Measurements from ENCODE around the gene FRMD4A. TPM values are rescaled to one million over a fixed set of nuclear protein-coding genes. Genes with fewer than 3 reads are reported as not detected.

Gene FRMD4A
- total and polyA plus RNA-seq, 5 experiments from 2014 or later, result 0.02 to 0.80 (median 0.31) TPM; not detected in 2

DNA sequence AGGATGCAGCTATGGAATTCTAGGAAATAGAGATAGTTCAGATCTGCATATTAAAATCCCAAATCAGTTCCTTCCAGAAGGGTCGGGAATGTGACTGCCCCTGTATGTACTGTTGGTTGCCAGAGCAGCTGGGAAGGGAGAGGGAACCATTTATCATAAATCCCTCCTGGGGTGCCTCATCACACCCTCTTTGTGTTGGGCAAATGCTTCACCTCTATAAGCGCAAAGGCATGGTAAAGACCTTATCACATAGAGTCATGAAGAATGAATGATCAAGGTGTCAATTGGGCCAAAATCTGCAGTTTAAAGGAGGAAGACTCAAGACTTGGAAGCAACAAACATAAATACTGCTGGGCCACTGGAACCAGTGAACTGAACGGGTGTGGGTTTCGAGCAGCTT is 65.0 kb downstream of the FRMD4A start:
- ATAC-seq (no peak), DNase-seq (no peak)
- Mint-ChIP-seq H3K27ac (no peak overlapping the region), H3K4me3 (no peak overlapping the region), H3K4me1 (peaks cover 0 to 2% (median 0%) of the 10 kb centered on the region in 4 donors), H3K27me3 (peaks cover 4 to 30% (median 6%) of the 10 kb centered on the region in 5 donors), H3K36me3 (no peaks in the 10 kb centered on the region), H3K9me3 (no peaks in the 10 kb centered on the region)
- POLR2A ChIA-PET, result no interaction called here

GRCh38 chr10:14262836-14263425 is 67.8 kb downstream of the FRMD4A start:
- no peaks in the 10 kb centered on the region for H3K4me1 Mint-ChIP-seq
- H3K27ac Mint-ChIP-seq, result peak overlapping the region in 2 of 10 donors; percentile 35 to 55
- peaks cover 0 to 9% (median 0%) of the 10 kb centered on the region in 9 donors for H3K9me3 Mint-ChIP-seq
- POLR2A ChIA-PET, result no interaction called here
- peaks cover 5 to 35% (median 9%) of the 10 kb centered on the region in 5 donors for H3K27me3 Mint-ChIP-seq
- H3K4me3 Mint-ChIP-seq, result no peak overlapping the region
- no peaks in the 10 kb centered on the region for H3K36me3 Mint-ChIP-seq
- DNase-seq (no peak), ATAC-seq (no peak)

DNA sequence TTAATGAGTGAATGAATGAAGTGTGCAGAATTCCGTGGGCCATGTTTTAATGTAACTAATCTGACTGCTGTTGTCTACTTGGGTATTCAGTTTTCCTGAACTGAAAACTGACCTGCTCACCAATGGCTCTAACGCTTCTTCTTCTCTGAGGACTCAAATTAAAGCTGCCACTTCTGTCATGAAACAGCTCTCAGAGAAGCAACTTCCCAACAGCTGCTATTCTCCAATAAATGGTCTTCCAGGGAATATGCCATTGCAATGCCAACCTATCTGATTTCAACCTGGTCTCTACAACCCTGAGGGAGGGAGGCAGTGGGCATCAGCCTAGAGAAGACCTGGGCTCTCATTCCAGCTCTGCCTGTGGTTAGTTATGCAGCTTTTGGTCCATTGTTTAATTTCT is 69.4 kb downstream of the FRMD4A start:
- Mint-ChIP-seq H3K4me3 (no peak overlapping the region), H3K27me3 (peaks cover 5 to 42% (median 15%) of the 10 kb centered on the region in 5 donors), H3K9me3 (peaks cover 0 to 9% (median 0%) of the 10 kb centered on the region in 9 donors), H3K27ac (no peak overlapping the region), H3K4me1 (no peaks in the 10 kb centered on the region), H3K36me3 (no peaks in the 10 kb centered on the region)
- POLR2A ChIA-PET, result no interaction called here
- DNase-seq (no peak), ATAC-seq (no peak)

DNA sequence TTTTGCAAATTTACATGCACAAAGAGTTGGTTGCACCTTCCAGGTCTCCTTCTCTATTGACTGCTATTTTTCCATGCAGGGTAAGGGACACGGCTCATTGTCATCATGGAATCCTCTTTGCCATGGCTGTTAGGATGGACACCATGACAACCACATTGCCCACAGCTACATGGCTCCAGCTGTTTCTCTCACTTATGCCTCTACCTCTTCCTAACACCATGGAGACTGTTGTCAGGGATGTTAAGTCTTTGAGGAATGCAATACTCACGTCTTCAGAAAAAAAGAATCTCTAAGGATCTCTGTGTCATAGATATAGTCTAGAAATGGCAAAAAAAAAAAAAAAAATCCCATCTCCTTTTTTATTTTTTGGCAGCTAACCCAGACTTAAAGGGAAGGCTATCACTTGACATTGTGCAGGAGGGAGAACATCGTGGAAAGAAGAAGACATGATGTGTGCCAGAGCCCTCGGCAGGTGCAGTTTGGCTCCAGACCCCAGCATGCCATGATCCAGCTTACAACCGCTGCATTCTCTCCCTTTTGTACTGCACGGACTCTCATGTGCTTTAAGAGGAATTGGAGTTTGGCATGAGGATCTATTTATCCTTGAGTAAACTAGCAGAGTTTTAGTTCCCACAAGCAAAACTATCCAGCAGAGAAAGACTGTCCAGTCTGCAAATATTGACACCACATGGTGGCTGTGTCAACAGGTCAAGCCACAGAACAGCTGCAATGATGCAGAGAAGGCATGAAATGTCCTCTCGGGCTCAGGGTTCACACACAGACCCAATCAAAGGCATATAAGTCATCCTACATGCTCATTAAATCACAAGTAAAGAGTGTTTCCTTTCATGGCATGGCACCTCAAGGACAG is 70.8 kb downstream of the FRMD4A start:
- no peaks in the 10 kb centered on the region for H3K4me1 Mint-ChIP-seq
- H3K27ac Mint-ChIP-seq, result no peak overlapping the region
- ATAC-seq (no peak), DNase-seq (no peak)
- peaks cover 0 to 9% (median 0%) of the 10 kb centered on the region in 9 donors for H3K9me3 Mint-ChIP-seq
- POLR2A ChIA-PET, result no interaction called here
- no peak overlapping the region for H3K4me3 Mint-ChIP-seq
- H3K27me3 Mint-ChIP-seq, result peaks cover 7 to 49% (median 19%) of the 10 kb centered on the region in 5 donors
- H3K36me3 Mint-ChIP-seq, result no peaks in the 10 kb centered on the region

- POLR2A ChIA-PET, result no interaction called here
- no peak for ATAC-seq
- no peak for DNase-seq
- Mint-ChIP-seq H3K36me3 (peaks cover 0 to 7% (median 4%) of the 10 kb centered on the region in 3 donors), H3K27me3 (peaks cover 7 to 47% (median 17%) of the 10 kb centered on the region in 5 donors), H3K4me3 (no peak overlapping the region), H3K4me1 (no peaks in the 10 kb centered on the region), H3K27ac (no peak overlapping the region), H3K9me3 (peaks cover 0 to 27% (median 7%) of the 10 kb centered on the region in 9 donors)
These were observed 76.4 kb downstream of the FRMD4A start for GRCh38 chr10:14254368-14254767.

DNA sequence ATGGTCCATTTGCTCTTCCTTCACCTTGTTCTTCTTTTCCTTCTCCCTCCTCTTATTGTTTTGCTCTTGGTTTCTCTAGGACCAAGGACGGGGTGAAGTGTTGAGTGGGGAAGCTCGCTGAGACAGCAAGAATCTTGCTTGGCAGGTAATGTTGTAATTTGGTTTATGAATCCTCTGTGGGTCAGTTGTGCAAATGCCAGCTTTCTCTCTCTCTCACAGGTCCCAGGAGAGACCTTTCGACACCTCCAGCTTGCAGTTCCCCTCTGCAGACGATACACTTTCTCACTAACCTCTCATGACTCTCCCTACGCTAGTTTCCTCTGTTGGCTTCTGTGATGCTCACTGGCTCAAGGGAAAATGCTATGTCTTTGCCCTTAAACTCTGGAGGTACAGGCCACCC is 77.0 kb downstream of the FRMD4A start:
- no peak overlapping the region for H3K27ac Mint-ChIP-seq
- no peaks in the 10 kb centered on the region for H3K4me1 Mint-ChIP-seq
- peaks cover 7 to 46% (median 17%) of the 10 kb centered on the region in 5 donors for H3K27me3 Mint-ChIP-seq
- ATAC-seq (no peak), DNase-seq (no peak)
- peaks cover 0 to 7% (median 4%) of the 10 kb centered on the region in 3 donors for H3K36me3 Mint-ChIP-seq
- peaks cover 0 to 23% (median 4%) of the 10 kb centered on the region in 9 donors for H3K9me3 Mint-ChIP-seq
- no peak overlapping the region for H3K4me3 Mint-ChIP-seq
- POLR2A ChIA-PET, result no interaction called here

GRCh38 chr10:14253079-14253478 is 77.6 kb downstream of the FRMD4A start:
- Mint-ChIP-seq H3K27ac (no peak overlapping the region), H3K4me1 (no peaks in the 10 kb centered on the region), H3K36me3 (peaks cover 0 to 7% (median 4%) of the 10 kb centered on the region in 3 donors), H3K27me3 (peaks cover 5 to 46% (median 17%) of the 10 kb centered on the region in 5 donors), H3K4me3 (no peak overlapping the region), H3K9me3 (peaks cover 0 to 18% (median 4%) of the 10 kb centered on the region in 9 donors)
- DNase-seq (no peak), ATAC-seq (no peak)
- POLR2A ChIA-PET, result no interaction called here

DNA sequence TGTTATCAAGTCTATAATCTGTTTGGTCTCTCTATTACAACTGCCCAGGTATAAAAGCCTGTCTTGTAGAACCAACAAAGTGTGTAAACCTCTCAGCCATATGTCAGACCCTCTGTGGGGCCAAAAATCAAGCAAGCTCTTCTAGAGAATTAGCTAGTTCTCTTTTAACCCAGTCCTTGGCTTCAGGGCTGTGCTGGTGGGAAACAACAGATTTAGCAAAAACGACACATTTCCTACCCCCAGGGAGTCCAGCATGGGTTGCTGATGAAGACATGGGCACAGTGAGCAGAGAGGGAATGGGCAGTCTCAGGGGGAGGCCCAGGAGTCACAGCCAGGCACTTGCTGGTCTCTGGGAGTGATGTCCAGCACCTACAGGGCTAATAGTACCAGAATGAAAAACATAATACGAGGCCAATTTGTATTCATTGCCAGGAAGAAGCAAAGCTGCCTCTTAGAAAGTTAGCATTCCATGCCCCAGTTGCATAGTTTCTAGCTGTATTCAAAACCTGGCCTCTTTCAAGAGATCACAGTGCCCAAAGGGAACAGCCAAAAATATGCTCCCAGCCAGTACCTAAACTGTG is 80.1 kb downstream of the FRMD4A start:
- H3K27me3 Mint-ChIP-seq, result peaks cover 12 to 39% (median 21%) of the 10 kb centered on the region in 5 donors
- ATAC-seq (no peak), DNase-seq (no peak)
- peaks cover 0 to 7% (median 4%) of the 10 kb centered on the region in 3 donors for H3K36me3 Mint-ChIP-seq
- no peaks in the 10 kb centered on the region for H3K4me1 Mint-ChIP-seq
- no peak overlapping the region for H3K4me3 Mint-ChIP-seq
- no peak overlapping the region for H3K27ac Mint-ChIP-seq
- peaks cover 0 to 18% (median 4%) of the 10 kb centered on the region in 9 donors for H3K9me3 Mint-ChIP-seq
- POLR2A ChIA-PET, result no interaction called here

DNA sequence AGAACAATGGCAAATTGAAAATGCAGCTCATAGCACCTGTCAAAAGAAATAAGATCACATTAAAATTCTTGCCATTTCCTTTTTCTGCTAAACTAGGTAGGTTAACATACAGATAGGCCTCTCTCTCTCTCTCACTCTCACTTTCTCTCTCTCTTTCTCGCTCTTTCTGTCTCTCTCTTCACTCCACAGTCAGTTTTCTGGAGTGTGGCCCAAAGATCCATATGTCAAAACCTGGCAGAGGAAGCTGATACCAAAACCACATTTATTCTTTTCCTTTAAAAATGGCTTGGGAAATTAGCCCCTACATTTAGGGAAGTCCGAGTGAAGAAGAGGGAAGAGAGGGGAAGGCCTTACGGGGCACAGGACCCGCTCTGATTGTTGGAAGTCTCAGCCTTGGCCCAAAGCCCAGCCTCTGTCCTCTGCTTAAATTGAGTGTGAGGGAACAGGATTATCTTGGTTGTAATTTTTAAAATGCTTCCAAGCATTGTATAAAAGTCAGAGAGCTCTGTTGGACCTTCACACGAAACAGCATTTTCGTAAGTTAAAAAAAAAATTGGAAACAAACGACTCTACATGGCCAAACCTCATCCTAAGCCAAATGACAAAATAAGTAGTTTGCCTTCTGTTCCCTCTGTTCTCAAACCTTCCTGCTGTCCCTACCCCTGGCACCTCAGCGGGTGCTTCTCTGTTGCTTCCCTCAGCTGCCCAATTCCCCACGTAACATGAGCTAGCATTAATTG is 83.2 kb downstream of the FRMD4A start:
- peaks cover 9 to 32% (median 20%) of the 10 kb centered on the region in 5 donors for H3K27me3 Mint-ChIP-seq
- no peak for ATAC-seq
- no peaks in the 10 kb centered on the region for H3K4me1 Mint-ChIP-seq
- H3K4me3 Mint-ChIP-seq, result no peak overlapping the region
- no peak for DNase-seq
- POLR2A ChIA-PET, result interaction anchor here (0.6 kb wide), 1 partner anchor 1305 kb away, joined by 3 read pairs; no protein-coding TSS in a partner anchor
- no peak overlapping the region for H3K27ac Mint-ChIP-seq
- H3K9me3 Mint-ChIP-seq, result peaks cover 0 to 18% (median 4%) of the 10 kb centered on the region in 9 donors
- H3K36me3 Mint-ChIP-seq, result peaks cover 0 to 7% (median 7%) of the 10 kb centered on the region in 3 donors

DNA sequence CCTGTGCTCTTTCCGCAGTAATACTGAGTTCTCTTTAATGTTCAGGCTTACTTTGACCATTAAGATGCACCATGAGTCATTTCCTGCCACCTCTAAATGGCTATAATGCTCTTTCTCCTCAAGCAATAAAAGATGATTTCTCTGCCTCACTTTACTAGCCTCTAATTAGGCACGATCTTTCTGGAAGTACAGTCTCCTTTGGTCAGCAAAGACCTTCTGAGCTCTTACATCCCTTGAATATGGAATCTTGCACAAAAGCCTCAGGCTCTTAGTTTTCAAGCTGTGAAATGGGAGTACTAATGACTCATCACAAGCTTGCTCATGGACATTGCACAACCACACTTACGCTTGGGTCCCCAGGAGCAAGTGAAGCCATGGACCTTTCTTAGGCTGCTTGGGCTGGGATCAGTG is 85.9 kb downstream of the FRMD4A start:
- H3K9me3 Mint-ChIP-seq, result peaks cover 0 to 4% (median 0%) of the 10 kb centered on the region in 9 donors
- no peak for ATAC-seq
- H3K27me3 Mint-ChIP-seq, result peaks cover 21 to 35% (median 28%) of the 10 kb centered on the region in 5 donors
- no peak overlapping the region for H3K4me3 Mint-ChIP-seq
- POLR2A ChIA-PET, result no interaction called here
- no peak for DNase-seq
- peaks cover 0 to 10% (median 3%) of the 10 kb centered on the region in 4 donors for H3K4me1 Mint-ChIP-seq
- no peak overlapping the region for H3K27ac Mint-ChIP-seq
- H3K36me3 Mint-ChIP-seq, result peaks cover 0 to 3% (median 0%) of the 10 kb centered on the region in 3 donors

GRCh38 chr10:14244147-14244546 is 86.6 kb downstream of the FRMD4A start:
- no peak overlapping the region for H3K4me3 Mint-ChIP-seq
- DNase-seq, result no peak
- H3K4me1 Mint-ChIP-seq, result peaks cover 0 to 10% (median 3%) of the 10 kb centered on the region in 4 donors

GRCh38 chr10:14243221-14243620 is 87.5 kb downstream of the FRMD4A start:
- peaks cover 0 to 10% (median 3%) of the 10 kb centered on the region in 4 donors for H3K4me1 Mint-ChIP-seq
- H3K27ac Mint-ChIP-seq, result no peak overlapping the region
- no peak overlapping the region for H3K4me3 Mint-ChIP-seq
- POLR2A ChIA-PET, result no interaction called here
- ATAC-seq (no peak), DNase-seq (no peak)
- H3K9me3 Mint-ChIP-seq, result peaks cover 0 to 4% (median 0%) of the 10 kb centered on the region in 9 donors
- H3K27me3 Mint-ChIP-seq, result peaks cover 20 to 45% (median 36%) of the 10 kb centered on the region in 5 donors
- H3K36me3 Mint-ChIP-seq, result peaks cover 0 to 7% (median 0%) of the 10 kb centered on the region in 3 donors

More at GRCh38 chr10:14244147-14244546, 86.6 kb downstream of the FRMD4A start:
- Mint-ChIP-seq H3K27ac (no peak overlapping the region), H3K36me3 (peaks cover 0 to 3% (median 0%) of the 10 kb centered on the region in 3 donors), H3K27me3 (peaks cover 21 to 38% (median 31%) of the 10 kb centered on the region in 5 donors), H3K9me3 (peaks cover 0 to 4% (median 0%) of the 10 kb centered on the region in 9 donors)
- POLR2A ChIA-PET, result no interaction called here
- ATAC-seq, result no peak

Data from naive thymus-derived CD8-positive, alpha-beta T cell (primary cell).